A673 (cell line): ENCODE results near the gene PATJ.

Experiments used
- CTCF ChIP-seq: fragments of 300-800, 200-600 bp; sonication (generic); conservative IDR thresholded peaks from 2 replicates; pipeline ENCODE4 v1.5.1; 2017; ENCODE audit warnings: low read depth, mild to moderate bottlenecking, antibody characterized with exemption, low read length, moderate library complexity, mixed read lengths
- EZH2 ChIP-seq: fragments of 200-600 bp; sonication (generic); IDR thresholded peaks from 2 replicates; pipeline ENCODE4 v1.6.1; 2017; ENCODE audit warnings: borderline replicate concordance, low read depth, mild to moderate bottlenecking, mixed read lengths, antibody characterized with exemption, low read length; ENCODE audit not compliant: poor library complexity, severe bottlenecking

GRCh38 chr1:62227496-62227895 lies 485.2 kb downstream of the PATJ start:
- TF ChIP-seq CTCF (no peak), EZH2 (no peak)
